Suprapubic skin (tissue), 4 donors: ENCODE results near the gene SPATA31E1. TPM values are rescaled to one million over a fixed set of nuclear protein-coding genes. Genes with fewer than 3 reads are reported as not detected.
"Not testable (repeated sequence)": the region's sequence is repeated elsewhere in the genome, so short reads cannot be mapped to it uniquely, and the experiment has no call there.

Source experiments
- DNase-seq, 2 donors: peaks; one replicate each; pipeline ENCODE4 v3.0.0-alpha.2; 2019; ENCODE audit warnings: low spot score in 2 of 2
- H3K27ac ChIP-seq: fragments of 200-600 bp; sonication (generic); one replicate; pipeline ENCODE4 v1.5.1; 2019
- H3K27me3 ChIP-seq: fragments of 200-600 bp; sonication (generic); one replicate; pipeline ENCODE4 v1.5.1; 2019
- H3K36me3 ChIP-seq: fragments of 200-600 bp; sonication (generic); one replicate; pipeline ENCODE4 v1.5.1; 2019
- H3K4me1 ChIP-seq: fragments of 200-600 bp; sonication (generic); one replicate; pipeline ENCODE4 v1.5.1; 2019
- H3K4me3 ChIP-seq: fragments of 200-600 bp; sonication (generic); one replicate; pipeline ENCODE4 v1.5.1; 2019; ENCODE audit warnings: mild to moderate bottlenecking
- H3K9me3 ChIP-seq: fragments of 200-600 bp; sonication (generic); one replicate; pipeline ENCODE4 v1.5.1; 2019
- EP300 ChIP-seq: sonication (generic); formaldehyde crosslinking; IDR thresholded peaks from one replicate; pipeline ENCODE4 v1.6.1; 2017; ENCODE audit warnings: antibody characterized with exemption
- POLR2A ChIP-seq, 2 donors: fragments of 450-650 bp; IDR thresholded peaks; one replicate each; pipeline ENCODE4 v1.6.1; 2017; ENCODE audit warnings: antibody characterized with exemption in 2 of 2, mild to moderate bottlenecking in 2 of 2, moderate library complexity in 2 of 2
- POLR2AphosphoS5 ChIP-seq, 3 donors: sonication (generic); formaldehyde crosslinking; IDR thresholded peaks; one replicate each; pipeline ENCODE4 v1.6.1; 2017; ENCODE audit warnings: antibody characterized with exemption in 3 of 3
- WGBS: methylation state at CpG from one replicate; pipeline ENCODE4 v1.1.5; 2018; 5-methylcytosine and 5-hydroxymethylcytosine counted together
- total RNA-seq, 4 donors: library from RNA; depleted of rRNA; stranded (reverse); fragments of >200 nt; gene quantifications; one replicate each; pipeline ENCODE4 v1.1.0, GENCODE V29; 2016
- TF ChIP-seq, protein P1 (sequence below), 2 donors: fragments of 200-600 bp in 1 of 2; fragments of 450-650 bp in 1 of 2; sonication (generic) in 1 of 2; IDR thresholded peaks; one replicate each; pipeline ENCODE4 v1.5.1; 2016 to 2019; ENCODE audit warnings: antibody characterized with exemption in 2 of 2, mild to moderate bottlenecking in 1 of 2, moderate library complexity in 1 of 2

SPATA31E1 gene
- total RNA-seq, 4 donors from 2014 or later: not detected

DNA sequence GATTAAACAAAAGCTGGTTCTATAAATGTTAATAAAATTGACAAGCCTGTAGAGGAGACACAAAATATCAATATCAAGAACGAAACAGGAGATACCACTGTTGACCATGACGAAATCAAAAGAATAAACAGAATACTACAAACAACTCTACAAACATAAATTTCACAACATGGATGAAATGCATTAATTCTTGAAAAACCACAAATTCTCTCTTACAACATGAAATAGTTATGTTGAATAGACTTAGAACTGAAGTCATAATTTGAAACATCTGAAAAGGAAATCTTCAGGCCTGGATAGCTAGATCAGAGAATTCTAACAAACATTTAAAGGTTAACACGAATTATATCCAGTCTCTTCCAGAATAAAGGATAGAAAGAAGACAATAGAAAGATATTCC lies 28.1 kb downstream of the SPATA31E1 start:
- TF ChIP-seq, protein P1, sequence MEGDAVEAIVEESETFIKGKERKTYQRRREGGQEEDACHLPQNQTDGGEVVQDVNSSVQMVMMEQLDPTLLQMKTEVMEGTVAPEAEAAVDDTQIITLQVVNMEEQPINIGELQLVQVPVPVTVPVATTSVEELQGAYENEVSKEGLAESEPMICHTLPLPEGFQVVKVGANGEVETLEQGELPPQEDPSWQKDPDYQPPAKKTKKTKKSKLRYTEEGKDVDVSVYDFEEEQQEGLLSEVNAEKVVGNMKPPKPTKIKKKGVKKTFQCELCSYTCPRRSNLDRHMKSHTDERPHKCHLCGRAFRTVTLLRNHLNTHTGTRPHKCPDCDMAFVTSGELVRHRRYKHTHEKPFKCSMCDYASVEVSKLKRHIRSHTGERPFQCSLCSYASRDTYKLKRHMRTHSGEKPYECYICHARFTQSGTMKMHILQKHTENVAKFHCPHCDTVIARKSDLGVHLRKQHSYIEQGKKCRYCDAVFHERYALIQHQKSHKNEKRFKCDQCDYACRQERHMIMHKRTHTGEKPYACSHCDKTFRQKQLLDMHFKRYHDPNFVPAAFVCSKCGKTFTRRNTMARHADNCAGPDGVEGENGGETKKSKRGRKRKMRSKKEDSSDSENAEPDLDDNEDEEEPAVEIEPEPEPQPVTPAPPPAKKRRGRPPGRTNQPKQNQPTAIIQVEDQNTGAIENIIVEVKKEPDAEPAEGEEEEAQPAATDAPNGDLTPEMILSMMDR (IDR thresholded peaks at IDR 0.05): no peak
- TF ChIP-seq EP300: no peak
- TF ChIP-seq POLR2A (IDR thresholded peaks at IDR 0.05): no peak
- TF ChIP-seq POLR2AphosphoS5 (IDR thresholded peaks at IDR 0.05): no peak
- no peaks in the 10 kb centered on the region for H3K36me3 ChIP-seq
- DNase-seq: no peak
- no peaks in the 10 kb centered on the region for H3K4me1 ChIP-seq
- no peaks in the 10 kb centered on the region for H3K9me3 ChIP-seq
- no peak overlapping the region for H3K27ac ChIP-seq
- no peaks in the 10 kb centered on the region for H3K27me3 ChIP-seq
- 60% methylated on average over 3 of the region's 3 CpGs for WGBS
- H3K4me3 ChIP-seq: no peak overlapping the region

DNA sequence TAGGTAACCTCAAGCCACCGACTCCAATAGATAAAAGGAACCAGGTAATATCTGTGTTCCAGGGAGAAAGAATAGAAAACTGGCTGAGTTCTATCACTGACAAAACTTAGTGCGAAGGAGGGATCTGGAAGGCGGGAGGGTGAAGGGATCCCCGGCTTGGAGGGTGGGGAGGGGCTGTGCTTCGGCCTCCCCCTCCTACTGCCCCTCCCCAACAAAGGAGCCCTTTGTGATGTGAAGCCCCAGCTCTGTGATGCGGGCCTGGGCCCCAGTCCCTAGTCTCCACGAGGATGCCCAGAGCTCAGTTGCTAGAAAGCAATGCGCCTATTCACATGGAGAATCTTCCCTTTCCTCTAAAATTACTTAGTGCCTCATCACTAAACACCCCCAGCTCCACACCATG lies 35.0 kb downstream of the SPATA31E1 start, which contains the start of gene SPATA31C1:
TSS of gene SPATA31C1 (plus strand) at position 301 of the 400 bp plus-strand sequence.
- H3K4me1 ChIP-seq, H3K27ac ChIP-seq, H3K4me3 ChIP-seq, H3K27me3 ChIP-seq, DNase-seq, H3K36me3 ChIP-seq, H3K9me3 ChIP-seq: not testable (repeated sequence)
- WGBS: no CpG with 5 or more reads among the region's 8 CpGs

DNA sequence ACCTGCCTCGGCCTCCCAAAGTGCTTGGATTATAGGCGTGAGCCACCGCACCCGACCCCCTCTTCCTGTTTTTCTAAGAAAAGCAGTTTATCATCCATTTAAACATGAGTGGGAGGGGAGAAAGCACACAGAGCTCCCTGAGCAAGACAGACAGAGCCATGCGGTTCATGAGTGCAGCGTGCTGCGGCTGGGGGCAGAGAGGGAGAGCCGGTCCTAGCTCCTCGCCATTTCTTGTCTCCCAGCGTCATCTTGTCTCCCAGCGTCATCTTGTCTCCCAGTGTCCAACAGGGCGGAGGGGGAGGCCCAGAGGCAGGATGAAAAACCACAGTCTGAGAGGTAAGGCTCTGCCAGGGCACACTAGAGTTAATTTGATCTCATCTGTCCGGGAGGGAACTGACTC lies 36.3 kb downstream of the SPATA31E1 start:
- not testable (repeated sequence) for H3K27me3 ChIP-seq, DNase-seq, H3K4me1 ChIP-seq, H3K9me3 ChIP-seq, H3K4me3 ChIP-seq, H3K27ac ChIP-seq, H3K36me3 ChIP-seq
- 58% methylated on average over 10 of the region's 13 CpGs for WGBS

DNA sequence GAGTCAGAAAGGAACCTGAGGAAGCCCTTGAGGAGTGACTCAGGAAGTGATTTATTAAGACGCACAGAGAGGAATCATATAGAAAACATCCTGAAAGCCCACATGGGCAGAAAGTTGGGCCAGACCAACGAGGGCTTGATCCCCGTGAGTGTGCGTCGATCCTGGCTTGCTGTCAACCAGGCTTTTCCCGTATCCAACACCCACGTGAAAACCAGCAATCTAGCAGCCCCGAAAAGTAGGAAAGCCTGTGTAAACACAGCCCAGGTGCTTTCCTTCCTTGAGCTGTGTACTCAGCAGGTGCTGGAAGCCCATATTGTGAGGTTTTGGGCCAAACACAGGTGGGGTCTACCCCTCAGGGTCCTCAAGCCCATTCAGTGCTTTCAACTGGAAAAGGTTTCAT lies 38.9 kb downstream of the SPATA31E1 start:
- WGBS: 76% methylated on average over 8 of the region's 8 CpGs
- H3K4me3 ChIP-seq, DNase-seq, H3K4me1 ChIP-seq, H3K36me3 ChIP-seq, H3K27ac ChIP-seq, H3K9me3 ChIP-seq, H3K27me3 ChIP-seq: not testable (repeated sequence)

DNA sequence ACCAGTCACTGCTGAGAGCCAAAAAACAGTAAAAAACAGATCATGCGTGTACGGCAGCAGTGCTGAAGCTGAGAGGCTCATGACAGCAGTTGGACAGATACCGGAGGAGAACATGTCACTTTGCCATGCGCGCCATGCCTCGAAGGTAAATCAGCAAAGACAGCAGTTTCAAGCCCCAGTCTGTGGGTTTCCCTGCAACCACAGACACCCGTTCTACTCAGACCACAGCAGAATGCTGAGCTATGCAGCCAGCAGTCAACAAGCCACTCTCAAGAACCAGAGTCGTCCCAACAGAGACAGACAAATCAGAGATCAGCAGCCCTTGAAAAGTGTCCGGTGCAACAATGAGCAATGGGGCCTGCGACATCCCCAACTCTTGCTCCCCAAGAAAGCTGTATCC lies 40.3 kb downstream of the SPATA31E1 start:
- H3K4me1 ChIP-seq, H3K9me3 ChIP-seq, H3K27me3 ChIP-seq, H3K4me3 ChIP-seq, H3K36me3 ChIP-seq, H3K27ac ChIP-seq, DNase-seq: not testable (repeated sequence)
- 20% methylated on average over 2 of the region's 10 CpGs for WGBS

DNA sequence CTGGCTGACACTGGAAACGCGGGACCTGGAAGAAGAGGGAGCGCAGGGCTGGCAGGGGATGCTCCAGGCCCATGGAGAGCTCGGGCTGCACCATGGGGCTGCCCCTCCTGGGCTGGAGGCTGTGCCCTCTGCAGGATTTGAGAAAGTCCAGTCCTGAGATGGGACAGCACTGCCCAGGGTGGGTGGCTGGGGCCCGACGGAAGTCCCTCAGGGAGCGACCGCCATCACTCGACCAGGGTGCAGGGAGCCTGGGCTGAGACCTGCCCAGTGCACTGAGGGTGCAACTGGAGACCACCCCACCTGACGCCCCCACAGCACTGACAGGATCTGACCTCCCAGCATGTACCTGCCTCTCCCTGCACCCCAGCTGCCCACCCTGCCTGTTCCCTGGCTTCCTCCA lies 42.2 kb downstream of the SPATA31E1 start:
- H3K4me1 ChIP-seq, DNase-seq: not testable (repeated sequence)

DNA sequence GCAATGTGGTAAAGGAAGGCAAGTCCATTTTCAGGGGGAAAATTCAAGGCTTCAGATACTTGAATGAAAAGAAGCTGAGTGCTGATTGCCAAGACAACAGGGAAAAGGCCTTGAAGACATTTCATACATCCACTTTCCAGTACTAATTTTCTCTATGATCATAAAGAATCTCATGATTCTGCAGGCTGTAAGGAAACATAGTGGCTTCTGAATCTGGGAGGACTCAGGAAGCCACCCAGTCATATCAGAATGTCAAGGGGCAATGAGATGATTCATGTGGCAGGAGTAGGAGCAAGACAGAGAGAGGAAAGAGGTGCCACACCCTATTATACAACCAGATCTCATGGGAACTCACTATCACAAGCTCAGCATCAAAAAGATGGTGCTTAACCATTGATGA lies 46.5 kb downstream of the SPATA31E1 start:
- H3K4me3 ChIP-seq, DNase-seq, H3K9me3 ChIP-seq, H3K27me3 ChIP-seq, H3K4me1 ChIP-seq, H3K36me3 ChIP-seq, H3K27ac ChIP-seq: not testable (repeated sequence)

More for the DNA sequence above, 42.2 kb downstream of the SPATA31E1 start:
- WGBS: 96% methylated on average over 10 of the region's 10 CpGs
- not testable (repeated sequence) for H3K27ac ChIP-seq, H3K9me3 ChIP-seq, H3K36me3 ChIP-seq, H3K27me3 ChIP-seq, H3K4me3 ChIP-seq

DNA sequence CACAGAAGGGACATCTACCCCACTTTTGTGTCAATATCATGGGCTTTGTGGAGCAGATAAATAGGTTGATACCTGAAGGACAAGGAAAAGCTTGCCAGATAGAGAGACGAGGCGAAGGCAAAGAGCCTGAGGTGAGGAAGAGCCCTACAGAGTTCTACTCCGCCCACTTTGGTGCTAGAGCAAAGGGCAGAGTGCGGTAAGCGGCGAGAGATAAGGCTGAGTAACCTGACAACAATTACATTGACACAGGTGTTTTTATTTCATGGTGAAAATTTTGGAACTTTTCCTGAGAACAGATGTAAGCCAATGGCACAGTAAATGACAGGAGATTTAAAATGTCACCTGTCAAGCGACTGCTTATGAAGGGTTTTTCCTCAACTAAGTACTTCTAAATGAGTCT lies 51.8 kb downstream of the SPATA31E1 start:
- H3K27ac ChIP-seq: not testable (repeated sequence)

DNA sequence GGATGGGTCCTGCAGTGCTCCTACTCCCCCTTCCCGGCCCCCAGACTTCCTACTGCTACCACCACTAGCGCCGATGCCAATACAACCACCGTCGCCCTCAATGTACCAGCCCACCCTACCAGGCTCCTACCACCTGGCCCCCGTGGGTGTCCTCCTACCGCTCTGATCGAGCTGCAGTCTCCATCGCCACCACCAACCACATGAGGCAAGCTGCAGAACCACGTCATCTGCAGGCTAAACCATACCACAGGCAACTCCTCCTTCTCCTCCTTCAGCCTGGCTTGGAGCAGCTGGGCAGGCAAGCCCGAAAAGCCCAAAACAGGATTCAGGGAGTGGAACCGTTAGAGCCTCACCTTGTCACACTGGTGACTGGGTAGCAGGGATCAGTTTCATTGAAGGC lies 54.7 kb downstream of the SPATA31E1 start:
- 93% methylated on average over 6 of the region's 12 CpGs for WGBS
- H3K36me3 ChIP-seq, DNase-seq, H3K27ac ChIP-seq, H3K27me3 ChIP-seq, H3K4me1 ChIP-seq, H3K4me3 ChIP-seq, H3K9me3 ChIP-seq: not testable (repeated sequence)

More for the DNA sequence above, 51.8 kb downstream of the SPATA31E1 start:
- DNase-seq, H3K27me3 ChIP-seq, H3K9me3 ChIP-seq, H3K4me1 ChIP-seq, H3K4me3 ChIP-seq, H3K36me3 ChIP-seq: not testable (repeated sequence)
- WGBS: 78% methylated on average over 7 of the region's 7 CpGs

DNA sequence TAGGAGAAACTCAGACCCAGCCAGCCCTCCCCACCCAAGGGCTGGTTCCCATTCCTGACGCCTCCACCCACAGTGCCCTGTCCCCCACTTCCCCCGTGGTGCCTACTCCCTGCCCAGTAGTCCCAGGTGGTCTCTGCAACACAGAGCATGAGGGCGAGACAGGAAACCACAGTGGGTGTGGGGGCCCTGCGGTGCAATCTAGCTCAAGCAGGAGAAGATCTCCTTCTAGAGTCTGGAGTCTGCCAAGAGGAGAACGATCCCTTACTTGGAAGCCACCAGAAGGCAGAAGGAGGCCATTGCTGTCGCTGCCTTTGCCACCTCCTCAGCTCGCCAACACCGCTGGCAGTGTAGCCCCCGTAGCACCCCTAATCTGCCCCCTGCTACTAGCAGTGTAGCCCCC lies 55.2 kb downstream of the SPATA31E1 start:
- not testable (repeated sequence) for H3K4me3 ChIP-seq, H3K27me3 ChIP-seq, H3K27ac ChIP-seq, DNase-seq, H3K9me3 ChIP-seq, H3K36me3 ChIP-seq, H3K4me1 ChIP-seq
- 100% methylated on average over 5 of the region's 9 CpGs for WGBS

DNA sequence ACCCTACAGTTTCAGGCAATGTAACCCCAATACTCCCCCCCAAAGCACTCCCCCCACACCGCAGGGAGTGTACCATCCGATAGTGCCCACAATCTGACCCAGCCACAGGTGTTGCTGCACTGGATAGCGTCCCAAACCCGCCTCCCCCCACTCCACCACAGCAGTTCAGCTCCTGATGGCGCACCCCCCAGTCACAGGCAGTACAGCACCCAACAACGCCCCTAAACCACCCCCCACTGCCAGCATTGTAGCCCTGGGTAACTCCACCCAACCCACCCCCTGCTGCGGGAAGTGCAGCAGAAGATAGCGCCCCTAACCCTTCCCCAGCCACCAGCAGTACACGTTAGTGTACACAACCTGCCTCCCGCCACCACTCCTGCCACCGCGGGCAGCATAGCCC lies 55.7 kb downstream of the SPATA31E1 start:
- not testable (repeated sequence) for H3K4me3 ChIP-seq, H3K9me3 ChIP-seq, H3K4me1 ChIP-seq, H3K36me3 ChIP-seq, H3K27me3 ChIP-seq, H3K27ac ChIP-seq, DNase-seq
- 100% methylated on average over 3 of the region's 12 CpGs for WGBS
